SKM-1 (cell line): Measurements from ENCODE around the gene MAGED4.
"Not testable (repeated sequence)": the region's sequence is repeated elsewhere in the genome, so short reads cannot be mapped to it uniquely, and the experiment has no call there.

Experiments used
- DNase-seq: peaks from one replicate; lab custom pipeline; 2025; ENCODE audit not compliant: unreplicated experiment; lab: John Stamatoyannopoulos, UW

MAGED4 gene

GRCh38 chrX:52184440-52185077 is at the start of gene MAGED4:
MAGED4 (plus strand) TSS chrX:52184888; CDS start chrX:52185923, 1,035 bp downstream.
- DNase-seq, result not testable (repeated sequence)

- no peak for DNase-seq
Observed at GRCh38 chrX:52138830-52139544, 45.7 kb upstream of the MAGED4 start.

DNA sequence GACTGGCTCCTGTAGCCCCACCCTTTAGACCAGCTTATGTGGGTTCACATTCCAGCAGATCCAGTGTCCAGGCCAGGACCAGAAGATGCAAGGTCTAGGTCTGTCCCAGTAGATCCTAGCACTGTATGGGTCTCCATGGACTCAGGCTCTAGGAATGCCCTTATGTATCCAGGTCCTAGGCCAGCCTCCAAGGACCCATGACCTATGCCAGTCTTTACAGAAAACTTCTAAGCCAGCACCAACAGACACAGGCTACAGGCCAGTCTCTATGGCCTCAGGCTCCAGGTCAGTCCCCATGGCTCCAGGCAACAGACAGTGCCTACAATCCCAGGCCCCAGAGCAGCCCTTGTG is 45.2 kb upstream of the MAGED4 start:
- no peak for DNase-seq

DNA sequence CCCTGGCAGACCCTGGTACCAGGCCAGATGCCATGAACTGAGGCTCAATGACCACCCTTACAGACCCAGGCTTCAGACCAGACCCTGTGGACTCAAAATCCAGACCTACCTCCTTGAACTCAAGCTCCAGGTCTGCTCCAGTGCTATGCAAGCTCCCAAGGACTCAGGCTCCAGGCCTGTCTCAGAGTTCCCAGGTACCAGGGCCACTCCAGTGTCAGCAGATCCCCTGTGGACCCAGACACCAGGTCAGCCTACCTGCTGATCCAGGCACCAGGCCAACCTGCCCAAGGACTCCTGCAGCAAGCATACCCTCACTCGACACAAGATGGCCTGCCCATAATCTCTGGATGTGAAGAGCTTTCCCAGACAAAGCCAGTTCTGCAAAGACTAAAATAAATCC is 44.7 kb upstream of the MAGED4 start:
- no peak for DNase-seq

DNA sequence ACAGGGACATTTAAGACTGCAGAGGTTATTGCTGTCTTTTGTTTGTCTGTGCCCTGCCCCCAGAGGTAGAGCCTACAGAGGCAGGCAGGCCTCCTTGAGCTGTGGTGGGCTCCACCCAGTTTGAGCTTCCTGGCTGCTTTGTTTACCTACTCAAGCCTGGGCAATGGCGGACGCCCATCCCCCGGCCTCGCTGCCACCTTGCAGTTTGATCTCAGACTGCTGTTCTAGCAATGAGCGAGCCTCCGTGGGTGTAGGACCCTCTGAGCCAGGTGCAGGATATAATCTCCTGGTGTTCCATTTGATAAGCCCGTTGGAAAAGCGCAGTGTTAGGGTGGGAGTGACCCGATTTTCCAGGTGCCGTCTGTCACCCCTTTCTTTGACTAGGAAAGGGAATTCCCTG is 34.0 kb upstream of the MAGED4 start:
- not testable (repeated sequence) for DNase-seq

GRCh38 chrX:52160140-52160539 is 24.5 kb upstream of the MAGED4 start:
- not testable (repeated sequence) for DNase-seq

DNA sequence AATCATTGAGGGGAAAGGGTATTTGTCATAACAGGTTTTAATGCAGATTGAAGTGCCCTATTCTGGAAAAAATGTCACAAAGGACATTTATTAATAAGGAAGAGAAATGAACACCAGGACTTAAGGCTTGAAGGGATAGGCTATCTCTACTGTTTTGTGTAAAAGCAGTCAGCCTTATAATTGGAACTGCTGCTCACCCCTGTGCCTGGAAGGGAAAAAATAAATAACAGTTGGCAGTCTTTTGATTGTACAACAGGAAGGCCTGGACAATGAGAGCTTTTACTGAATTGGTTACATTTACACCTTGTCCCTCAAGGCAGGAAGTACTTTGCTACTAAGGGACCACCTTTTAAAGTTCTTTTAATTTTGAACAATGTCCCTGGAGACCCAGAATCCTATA is 17.8 kb upstream of the MAGED4 start:
- no peak for DNase-seq

DNA sequence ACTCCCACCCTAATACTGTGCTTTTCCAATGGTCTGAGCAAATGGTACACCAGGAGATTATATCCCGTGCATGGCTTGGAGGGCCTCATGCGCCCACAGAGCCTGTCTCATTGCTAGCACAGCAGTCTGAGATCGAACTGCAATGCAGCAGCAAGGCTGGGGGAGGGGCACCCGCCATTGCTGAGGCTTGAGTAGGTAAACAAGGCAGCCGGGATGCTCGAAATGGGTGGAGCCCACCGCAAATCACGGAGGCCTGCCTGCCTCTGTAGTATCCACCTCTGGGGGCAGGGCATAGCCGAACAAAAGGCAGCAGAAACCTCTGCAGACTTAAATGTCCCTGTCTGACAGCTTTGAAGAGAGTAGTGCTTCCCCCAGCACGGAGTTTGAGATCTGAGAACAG is 13.6 kb upstream of the MAGED4 start:
- DNase-seq, result not testable (repeated sequence)

DNA sequence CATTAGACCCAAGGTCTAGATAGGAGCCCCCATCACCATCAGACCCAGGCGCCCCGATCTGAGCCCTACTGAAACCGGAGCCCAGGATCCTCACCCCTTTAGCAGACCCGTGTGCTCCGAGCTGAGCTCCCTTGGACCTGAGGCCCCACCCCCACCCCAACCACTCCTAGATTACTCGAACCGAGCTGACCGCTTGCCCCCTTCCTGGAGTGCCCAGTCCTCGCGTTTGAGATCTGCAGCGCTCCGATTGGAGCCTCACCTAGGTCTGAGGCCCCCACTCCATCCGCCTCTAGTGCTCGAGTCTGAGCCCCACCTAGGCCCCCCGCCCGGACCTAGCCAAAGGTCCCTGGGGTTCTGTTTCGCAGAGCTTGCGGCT is 378 bp downstream of the MAGED4 start:
- DNase-seq, result not testable (repeated sequence)

GRCh38 chrX:52211405-52211804 is 26.7 kb downstream of the MAGED4 start:
- not testable (repeated sequence) for DNase-seq

GRCh38 chrX:52213276-52213675 is 28.6 kb downstream of the MAGED4 start:
- DNase-seq, result no peak

DNA sequence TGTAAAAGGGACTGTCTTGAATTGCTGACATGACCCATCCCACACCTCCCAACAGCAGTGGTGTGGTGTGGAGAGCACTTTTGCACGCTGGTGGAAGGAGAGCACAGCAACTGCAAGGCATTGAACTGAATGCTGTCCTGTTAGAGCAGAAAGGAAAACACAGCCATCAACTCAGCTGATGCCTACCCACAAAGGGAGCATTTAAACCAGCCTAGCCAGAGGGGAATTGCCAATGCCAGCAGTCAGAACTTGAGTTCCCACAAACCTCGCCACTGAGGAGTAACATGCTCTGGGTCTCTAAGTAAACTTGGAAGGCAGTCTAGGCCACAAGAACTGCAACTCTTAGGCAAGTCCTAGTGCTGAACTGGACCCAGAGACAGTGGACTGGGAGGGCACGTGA is 31.9 kb downstream of the MAGED4 start:
- no peak for DNase-seq

GRCh38 chrX:52217494-52218160 is 32.9 kb downstream of the MAGED4 start:
- no peak for DNase-seq

DNA sequence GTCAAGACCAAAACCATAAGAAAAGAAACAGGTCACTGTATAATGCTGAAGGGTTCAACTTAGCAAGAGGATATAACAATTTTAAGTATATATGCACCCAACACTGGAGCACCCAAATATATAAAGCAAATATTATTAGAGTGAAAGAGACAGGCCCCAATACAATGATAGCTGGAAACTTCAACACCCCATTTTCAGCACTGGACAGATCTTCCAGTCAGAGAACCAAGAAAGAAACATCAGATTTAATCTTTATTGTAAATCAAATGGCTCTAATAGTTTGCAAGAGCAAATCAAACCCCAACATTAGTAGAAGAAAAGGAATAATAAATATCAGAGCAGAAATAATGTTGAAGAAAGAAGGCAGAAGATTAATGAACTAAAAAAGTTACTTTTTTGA is 36.2 kb downstream of the MAGED4 start:
- no peak for DNase-seq
